Measurements from ENCODE around the gene HIPK1. TPM values are rescaled to one million over a fixed set of nuclear protein-coding genes. Genes with fewer than 3 reads are reported as not detected.

Gene HIPK1
- total RNA-seq, 1 experiment from 2014 or later: 40.1 TPM

GRCh38 chr1:113951719-113952118 lies 22.6 kb downstream of the HIPK1 start:
- Histone ChIP-seq H3K9ac (ENCODE audit: low read length) (no peak overlapping the region), H3K4me2 (ENCODE audit: low read length) (no peak overlapping the region), H3K27me3 (ENCODE audit: insufficient read depth, low read length) (no peaks in the 10 kb centered on the region), H3K4me3 (replicated peaks in 1 of 2; ENCODE audit: low read depth in 1 of 2, low read length in 2 of 2) (no peak overlapping the region), H3K36me3 (ENCODE audit: control insufficient read depth in 1 of 2, insufficient read depth in 2 of 2, low read length in 2 of 2) (peaks cover 2 to 3% of the 10 kb centered on the region in 2 experiments; a peak in 2 of 4 replicates), H3K4me1 (ENCODE audit: control insufficient read depth in 1 of 2, insufficient read depth in 2 of 2, low read length in 2 of 2) (peaks cover 2 to 3% of the 10 kb centered on the region in 2 experiments; a peak in 1 of 4 replicates), H3K79me2 (ENCODE audit: insufficient read depth, low read length) (peaks cover 44% of the 10 kb centered on the region), H3K27ac (ENCODE audit: low read depth, low read length) (no peak overlapping the region), H2AFZ (ENCODE audit: low read depth, low read length, poor library complexity, severe bottlenecking) (no peak overlapping the region), H4K20me1 (ENCODE audit: insufficient read depth) (no peaks in the 10 kb centered on the region), H3K9me3 (ENCODE audit: control insufficient read depth in 1 of 2, insufficient read depth in 1 of 2, low read depth in 1 of 2, low read length in 2 of 2) (no peaks in the 10 kb centered on the region), H3K9me2 (ENCODE audit: insufficient read depth) (no peaks in the 10 kb centered on the region)
- RAD21 ChIA-PET (ENCODE audit: low non-redundant PET in 1 of 2, low total read pairs in 2 of 2, uncharacterized antibody in 2 of 2, unreplicated experiment in 2 of 2): no interaction called here
- DNase-seq (ENCODE audit: low read depth, low spot score) (no peak), ATAC-seq (no peak)
- TF ChIP-seq RAD21 (IDR thresholded peaks at IDR 0.05; ENCODE audit: low read depth): no peak
- TF ChIP-seq POLR2A (IDR thresholded peaks at IDR 0.05; ENCODE audit: borderline replicate concordance, extremely low read depth, insufficient read depth, insufficient read length): no peak
- TF ChIP-seq SRF (IDR thresholded peaks at IDR 0.05; ENCODE audit: low read depth): no peak
- no peak for TF ChIP-seq JUND (IDR thresholded peaks at IDR 0.05)
- TF ChIP-seq ZFX (IDR thresholded peaks at IDR 0.05): no peak
- intact Hi-C loops (cut with micrococcal nuclease): no loop called here
- POLR2A ChIA-PET: no interaction called here
- CTCF ChIA-PET: interaction anchor here (1.4 kb wide), 1 partner anchor 12 kb away, joined by 4 read pairs; no protein-coding TSS in a partner anchor
- no TSS peak for BruUV-seq (replicated peaks)

GRCh38 chr1:113957984-113958383 lies 28.9 kb downstream of the HIPK1 start:
- Histone ChIP-seq H3K36me3 (ENCODE audit: control insufficient read depth in 1 of 2, insufficient read depth in 2 of 2, low read length in 2 of 2) (peaks cover 16 to 24% of the 10 kb centered on the region in 2 experiments), H3K27me3 (ENCODE audit: insufficient read depth, low read length) (no peaks in the 10 kb centered on the region), H2AFZ (ENCODE audit: low read depth, low read length, poor library complexity, severe bottlenecking) (no peak overlapping the region), H3K27ac (ENCODE audit: low read depth, low read length) (no peak overlapping the region), H3K4me1 (ENCODE audit: control insufficient read depth in 1 of 2, insufficient read depth in 2 of 2, low read length in 2 of 2) (no peaks in the 10 kb centered on the region), H3K9me3 (ENCODE audit: control insufficient read depth in 1 of 2, insufficient read depth in 1 of 2, low read depth in 1 of 2, low read length in 2 of 2) (no peaks in the 10 kb centered on the region), H3K9ac (ENCODE audit: low read length) (no peak overlapping the region), H3K4me3 (replicated peaks in 1 of 2; ENCODE audit: low read depth in 1 of 2, low read length in 2 of 2) (no peak overlapping the region), H3K9me2 (ENCODE audit: insufficient read depth) (no peaks in the 10 kb centered on the region), H3K79me2 (ENCODE audit: insufficient read depth, low read length) (no peaks in the 10 kb centered on the region), H3K4me2 (ENCODE audit: low read length) (no peak overlapping the region), H4K20me1 (ENCODE audit: insufficient read depth) (no peaks in the 10 kb centered on the region)
- no peak for ATAC-seq
- RAD21 ChIA-PET (ENCODE audit: low non-redundant PET in 1 of 2, low total read pairs in 2 of 2, uncharacterized antibody in 2 of 2, unreplicated experiment in 2 of 2): no interaction called here
- intact Hi-C loops (cut with micrococcal nuclease): no loop called here
- TF ChIP-seq SIN3A (IDR thresholded peaks at IDR 0.05; ENCODE audit: low read depth): no peak
- no peak for TF ChIP-seq CEBPB (IDR thresholded peaks at IDR 0.05; ENCODE audit: low read depth)
- no peak for TF ChIP-seq EZH2 (IDR thresholded peaks at IDR 0.05)
- TF ChIP-seq REST (IDR thresholded peaks at IDR 0.05; ENCODE audit: low read depth): no peak
- no peak for TF ChIP-seq YY1 (IDR thresholded peaks at IDR 0.05; ENCODE audit: extremely low read depth, insufficient replicate concordance, low read depth, low read length)
- no peak for TF ChIP-seq ZFX (IDR thresholded peaks at IDR 0.05)
- no peak for TF ChIP-seq ATF3 (IDR thresholded peaks at IDR 0.05)
- DNase-seq (ENCODE audit: low read depth, low spot score): no peak
- POLR2A ChIA-PET: no interaction called here
- CTCF ChIA-PET: no interaction called here
- BruUV-seq (replicated peaks): no TSS peak
